HL-60 (cell line): Measurements from ENCODE around the gene SORCS2.

Experiments
- CTCF ChIP-seq: IDR thresholded peaks from one replicate; pipeline ENCODE4 v1.5.1; 2011; ENCODE audit warnings: low read length, control low read depth, inconsistent platforms; ENCODE audit not compliant: insufficient read depth
- GABPA ChIP-seq: IDR thresholded peaks from 2 replicates; pipeline ENCODE4 v1.6.1; 2012; ENCODE audit warnings: low read depth
- POLR2AphosphoS5 ChIP-seq: IDR thresholded peaks from 2 replicates; pipeline ENCODE4 v1.6.1; 2012; ENCODE audit warnings: low read depth

- TF ChIP-seq CTCF: no peak
- no peak for TF ChIP-seq POLR2AphosphoS5
- no peak for TF ChIP-seq GABPA
Measured at GRCh38 chr4:7536876-7537275, 344.5 kb downstream of the SORCS2 start.
